GM12878 (cell line): ENCODE measurements around the gene UBC. TPM values are rescaled to one million over a fixed set of nuclear protein-coding genes. Genes with fewer than 3 reads are reported as not detected.

ENCODE experiments used
- CTCF ChIP-seq, 3 experiments: IDR thresholded peaks in 2 of 3; conservative IDR thresholded peaks in 1 of 3; 2 replicates each; pipeline ENCODE4 v1.5.1; 2011; ENCODE audit warnings: low read depth in 3 of 3, low read length in 3 of 3, mild to moderate bottlenecking in 3 of 3, control low read depth in 2 of 3, moderate library complexity in 2 of 3, inconsistent platforms in 1 of 3, mixed read lengths in 1 of 3; ENCODE audit not compliant: control insufficient read depth in 2 of 3, insufficient read depth in 1 of 3; ENCODE audit errors: extremely low read depth in 1 of 3
- EZH2 ChIP-seq: IDR thresholded peaks from 2 replicates; pipeline ENCODE4 v1.6.1; 2012; ENCODE audit warnings: low read depth, mild to moderate bottlenecking, control low read depth, inconsistent platforms, low read length, borderline replicate concordance; ENCODE audit not compliant: control insufficient read depth
- NRF1 ChIP-seq: conservative IDR thresholded peaks from 2 replicates; pipeline ENCODE4 v1.6.1; 2011; ENCODE audit warnings: mild to moderate bottlenecking, low read depth, low read length, improper control_type of control experiment
- RELB ChIP-seq: fragments of 450-650 bp; IDR thresholded peaks from 2 replicates; pipeline ENCODE4 v1.6.1; 2017; ENCODE audit warnings: low read depth, mild to moderate bottlenecking, moderate library complexity
- SMARCA5 ChIP-seq: fragments of 450-650 bp; IDR thresholded peaks from 2 replicates; pipeline ENCODE4 v1.6.1; 2017; ENCODE audit warnings: mild to moderate bottlenecking
- ZNF622 ChIP-seq: fragments of 450-650 bp; IDR thresholded peaks from 2 replicates; pipeline ENCODE4 v1.6.1; 2017; ENCODE audit warnings: mild to moderate bottlenecking, inconsistent platforms
- polyA plus RNA-seq, 11 experiments: library from polyadenylated mRNA; depleted of rRNA in 4 of 11; unstranded in 6 of 11; stranded (reverse) in 5 of 11; fragments of >200 nt; fragmentation: Nextera tagmentation in 4 of 11; fragmentation: Illumina TruSeq in 1 of 11; extraction: Ambion mirVana in 4 of 11; extraction: Trizol in 1 of 11; gene quantifications; 1 replicate in 1 of 11; 2 replicates in 10 of 11; pipeline versions ENCODE4 v1.2.1 to v1.2.3, GENCODE V29; 2011 to 2016; ENCODE audit warnings: inconsistent platforms in 2 of 11, missing spikeins in 2 of 11, low read depth in 1 of 11
- total RNA-seq, 4 experiments: library from RNA; depleted of rRNA in 3 of 4; stranded (reverse); fragments of >200 nt in 3 of 4; fragmentation: Illumina TruSeq in 1 of 4; extraction: Trizol in 1 of 4; gene quantifications; 2 replicates each; pipeline versions ENCODE4 v1.2.1 to v1.2.3, GENCODE V29; 2013 to 2021

Gene UBC
- total and polyA plus RNA-seq, 10 of the 15 experiments (the other 5 are each of a cell fraction or from before 2014, with no cell fraction given), result 653 to 1,666 (median 874) TPM

- TF ChIP-seq CTCF (IDR thresholded peaks at IDR 0.05 in 2 of 3, conservative IDR thresholded peaks at IDR 0.05 in 1 of 3; ENCODE audit: control insufficient read depth in 2 of 3, extremely low read depth in 1 of 3, insufficient read depth in 1 of 3, low read depth in 3 of 3, low read length in 3 of 3) (no peak), NRF1 (no peak), RELB (peak; percentile 40; the same call in 1 of the 2 replicates), EZH2 (no peak), ZNF622 (no peak), SMARCA5 (peak; percentile 84; the same call in 1 of the 2 replicates)
These were observed 50.8 kb downstream of the UBC start, which contains the start of gene SCARB1 (continued) for GRCh38 chr12:124863416-124864325.
